Measurements from ENCODE around the gene THAP11.
"Not testable (repeated sequence)": the region's sequence is repeated elsewhere in the genome, so short reads cannot be mapped to it uniquely, and the experiment has no call there.

Gene THAP11

DNA sequence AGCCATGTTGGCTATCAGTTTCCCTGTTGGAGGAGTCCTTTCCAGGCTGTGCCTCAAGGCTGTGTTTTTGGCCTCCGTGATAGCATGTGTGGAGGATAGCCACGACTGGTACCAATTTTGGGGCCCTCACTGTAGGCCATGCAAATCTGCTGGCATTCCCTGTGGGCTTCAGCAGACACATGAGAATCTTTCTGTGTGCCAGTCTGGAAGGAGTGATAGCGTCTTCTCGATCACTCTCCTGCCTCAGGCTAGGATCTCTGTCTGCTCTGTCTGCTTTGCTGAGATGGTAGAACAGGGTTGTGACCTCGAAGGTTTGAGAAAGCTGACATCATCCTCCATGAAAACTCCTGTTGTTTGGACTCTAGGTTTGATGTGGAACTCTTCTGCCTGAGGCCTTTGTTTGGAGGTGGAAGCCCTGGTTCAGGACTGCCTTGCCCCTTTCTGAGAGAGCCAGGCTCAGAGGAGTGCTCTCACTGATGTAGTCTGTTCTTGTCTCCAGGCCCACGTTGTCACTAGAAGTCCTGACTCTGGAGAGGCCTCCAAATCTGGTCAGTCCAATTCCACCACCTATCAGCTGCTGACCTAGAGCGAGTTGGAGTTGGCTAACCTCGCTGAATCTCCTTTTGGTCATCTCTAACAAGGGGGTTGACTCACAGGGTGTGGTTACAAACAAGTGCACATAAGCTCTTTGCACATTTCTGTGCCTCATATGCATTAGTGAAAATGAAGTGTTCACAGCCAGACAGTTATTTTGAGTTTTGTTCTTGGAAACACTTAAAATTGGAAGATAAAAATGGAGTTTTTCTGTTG is 18.7 kb downstream of the THAP11 start:
- in situ Hi-C loops (cut with MboI; ENCODE audit: low sequenced_read_pairs): no loop called here

- in situ Hi-C loops (cut with MboI; ENCODE audit: low sequenced_read_pairs): no loop called here
These were observed 19.8 kb downstream of the THAP11 start for GRCh38 chr16:67861877-67862276.

DNA sequence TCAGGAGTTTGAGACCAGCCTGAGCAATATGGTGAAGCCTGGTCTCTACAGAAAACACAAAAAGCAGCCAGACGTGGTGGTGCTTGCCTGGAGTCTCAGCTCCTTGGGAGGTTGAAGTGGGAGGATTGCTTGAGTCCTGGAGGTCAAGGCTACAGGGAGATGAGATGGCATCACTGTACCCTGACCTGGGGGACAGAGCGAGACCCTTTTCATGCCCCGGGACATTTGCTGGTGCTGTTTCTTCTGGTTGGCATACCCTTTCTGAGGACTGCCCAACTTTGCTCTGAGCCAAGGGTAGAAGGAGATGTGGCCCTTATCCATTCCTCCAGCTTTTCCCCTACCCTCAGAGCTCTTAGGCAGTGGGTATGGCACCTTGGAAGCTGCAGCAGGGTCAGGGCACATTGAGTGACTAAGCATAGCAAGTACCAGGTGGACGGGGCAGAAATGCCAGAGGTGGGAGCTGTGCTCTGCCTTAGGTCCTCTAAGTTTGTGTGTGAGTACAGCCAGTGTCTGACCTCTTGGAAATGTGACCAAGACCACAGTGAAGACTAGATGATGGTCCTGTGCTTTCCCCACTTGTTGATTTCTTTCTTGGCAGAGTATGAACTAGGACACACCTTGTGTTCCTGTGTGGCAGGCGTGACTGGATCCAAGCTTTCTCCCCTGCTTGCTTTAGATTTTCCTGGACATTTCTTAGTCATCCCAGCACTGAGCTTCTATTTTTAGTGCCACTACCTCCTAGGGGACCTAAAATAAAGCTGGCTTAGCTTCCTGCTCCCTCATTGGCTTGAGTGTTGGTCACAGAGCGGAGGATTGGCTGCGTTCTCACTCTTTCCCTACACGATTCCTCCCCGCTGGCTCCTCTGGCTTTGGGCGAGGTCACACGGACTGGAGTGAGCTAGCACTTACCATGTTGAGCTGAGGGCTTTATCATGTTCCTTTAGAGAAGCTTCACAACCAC is 20.8 kb downstream of the THAP11 start:
- in situ Hi-C loops (cut with MboI; ENCODE audit: low sequenced_read_pairs): no loop called here

- in situ Hi-C loops (cut with MboI; ENCODE audit: low sequenced_read_pairs): not testable (repeated sequence)
These were observed 21.9 kb downstream of the THAP11 start for GRCh38 chr16:67864044-67864443.

DNA sequence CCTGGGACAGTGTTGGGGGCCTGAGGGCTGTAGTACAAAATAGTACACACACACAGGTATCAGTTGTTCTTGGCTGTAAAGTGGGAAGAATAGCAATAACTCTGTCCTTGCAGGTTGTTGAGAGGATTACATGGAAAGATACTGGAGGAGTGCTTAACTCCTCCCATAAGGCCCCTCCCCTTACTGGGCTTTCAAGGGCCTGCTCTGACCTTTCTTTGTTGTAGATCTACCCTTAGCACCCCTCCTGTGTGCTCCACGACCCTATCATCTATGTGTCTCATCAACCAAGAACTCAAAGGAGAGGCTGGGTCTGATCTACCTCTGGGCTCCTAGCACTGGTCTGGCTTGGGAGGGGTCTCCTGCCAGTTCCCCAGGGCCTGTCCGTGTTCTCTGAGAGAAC is 22.5 kb downstream of the THAP11 start:
- in situ Hi-C loops (cut with MboI; ENCODE audit: low sequenced_read_pairs): no loop called here

DNA sequence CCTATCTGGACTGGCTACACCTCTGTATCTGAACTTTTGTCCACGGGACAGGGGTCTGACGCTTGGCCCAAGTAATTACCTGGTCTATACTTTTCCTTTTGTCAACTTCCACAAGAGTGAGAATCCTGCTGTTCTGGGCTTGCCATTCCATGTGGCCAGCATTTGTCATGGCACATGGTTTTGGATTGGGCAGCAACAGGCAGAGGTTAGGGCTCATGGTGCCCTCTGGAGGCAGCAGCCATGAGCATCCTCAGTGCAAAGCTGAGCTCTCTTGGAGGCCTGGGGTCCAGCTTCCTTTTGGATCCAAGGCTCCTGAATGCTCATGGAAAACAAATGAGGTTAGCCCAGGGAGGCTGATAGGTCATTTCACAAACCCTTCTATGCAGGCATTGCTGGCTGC is 23.2 kb downstream of the THAP11 start:
- in situ Hi-C loops (cut with MboI; ENCODE audit: low sequenced_read_pairs): no loop called here

- in situ Hi-C loops (cut with MboI; ENCODE audit: low sequenced_read_pairs): no loop called here
These were observed 26.2 kb downstream of the THAP11 start for GRCh38 chr16:67868290-67868689.

GRCh38 chr16:67869653-67870052 is 27.5 kb downstream of the THAP11 start:
- in situ Hi-C loops (cut with MboI; ENCODE audit: low sequenced_read_pairs): no loop called here

- in situ Hi-C loops (cut with MboI; ENCODE audit: low sequenced_read_pairs): no loop called here
These were observed 29.1 kb downstream of the THAP11 start for GRCh38 chr16:67871256-67871655.

- in situ Hi-C loops (cut with MboI; ENCODE audit: low sequenced_read_pairs): no loop called here
These were observed 30.1 kb downstream of the THAP11 start for GRCh38 chr16:67872131-67872630.

DNA sequence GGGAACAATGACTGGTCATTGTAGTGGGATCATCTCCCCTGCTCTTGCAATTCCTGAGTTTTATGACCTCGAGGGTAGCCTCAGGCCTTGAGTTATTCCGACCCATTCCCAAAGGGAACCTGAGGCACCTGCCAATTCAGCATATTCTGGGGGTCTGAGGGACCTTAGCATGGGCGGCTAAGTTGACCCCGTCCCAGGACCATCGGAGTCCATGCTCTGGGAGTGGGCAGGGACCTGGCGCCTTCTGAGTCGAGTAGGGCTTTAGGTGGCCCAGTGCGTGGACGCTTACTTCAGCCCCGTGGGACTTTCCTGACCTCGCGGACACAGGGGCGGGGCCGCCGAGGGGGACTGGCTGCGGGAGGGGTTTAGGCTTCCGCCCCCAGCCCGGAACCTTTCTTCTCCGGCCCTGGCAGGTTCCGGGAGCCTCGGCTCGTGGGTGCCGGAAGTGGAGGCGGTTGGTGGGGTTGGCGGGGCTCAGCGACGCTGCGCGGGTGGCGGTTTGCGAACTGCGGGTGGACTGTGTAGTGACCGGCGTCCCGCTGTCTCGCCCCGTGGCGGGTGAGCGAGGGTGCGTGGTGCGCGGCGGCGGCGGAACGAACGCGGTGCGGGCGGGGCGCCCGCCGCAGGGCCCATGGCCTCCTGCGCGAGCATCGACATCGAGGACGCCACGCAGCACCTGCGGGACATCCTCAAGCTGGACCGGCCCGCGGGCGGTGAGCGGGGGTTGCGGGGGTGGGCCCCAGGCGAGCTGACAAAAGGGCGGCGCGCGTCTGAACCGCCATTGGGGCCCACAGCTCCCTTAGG is 30.7 kb downstream of the THAP11 start, which contains the start of gene EDC4:
Gene EDC4 (plus strand): TSS at position 422 of the 804 bp plus-strand sequence. CDS start 210 bp downstream, at position 632.
- in situ Hi-C loops (cut with MboI; ENCODE audit: low sequenced_read_pairs): no loop called here

- in situ Hi-C loops (cut with MboI; ENCODE audit: low sequenced_read_pairs): no loop called here
These were observed 31.6 kb downstream of the THAP11 start for GRCh38 chr16:67873435-67874370.

GRCh38 chr16:67874372-67874771 is 32.3 kb downstream of the THAP11 start:
- in situ Hi-C loops (cut with MboI; ENCODE audit: low sequenced_read_pairs): no loop called here

DNA sequence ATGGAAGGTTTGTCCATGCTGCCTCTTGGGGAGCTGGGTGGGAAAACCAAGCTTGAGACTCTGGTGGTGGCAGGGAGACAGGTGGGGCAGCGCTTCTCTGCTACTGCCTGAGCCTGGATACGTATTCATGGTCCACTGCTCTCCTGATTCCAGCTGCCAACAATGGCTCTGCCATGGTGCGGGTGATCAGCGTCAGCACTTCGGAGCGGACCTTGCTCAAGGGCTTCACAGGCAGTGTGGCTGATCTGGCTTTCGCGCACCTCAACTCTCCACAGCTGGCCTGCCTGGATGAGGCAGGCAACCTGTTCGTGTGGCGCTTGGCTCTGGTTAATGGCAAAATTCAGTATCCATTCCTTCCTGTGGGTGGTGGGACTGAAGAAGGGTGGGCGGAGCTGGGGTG is 34.9 kb downstream of the THAP11 start:
- in situ Hi-C loops (cut with MboI; ENCODE audit: low sequenced_read_pairs): no loop called here

DNA sequence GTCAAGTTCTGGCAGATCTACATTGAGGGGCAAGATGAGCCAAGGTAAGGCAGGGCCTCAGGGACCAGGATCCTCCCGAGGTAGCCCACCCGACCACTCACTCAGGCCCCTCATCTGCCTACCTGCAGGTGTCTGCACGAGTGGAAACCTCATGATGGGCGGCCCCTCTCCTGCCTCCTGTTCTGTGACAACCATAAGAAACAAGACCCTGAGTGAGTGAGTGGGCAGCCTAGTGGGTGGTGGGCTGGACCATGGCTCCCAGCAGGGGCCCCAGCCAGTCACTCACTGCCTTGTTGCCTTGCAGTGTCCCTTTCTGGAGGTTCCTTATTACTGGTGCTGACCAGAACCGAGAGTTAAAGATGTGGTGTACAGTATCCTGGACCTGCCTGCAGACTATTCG is 36.1 kb downstream of the THAP11 start:
- in situ Hi-C loops (cut with MboI; ENCODE audit: low sequenced_read_pairs): no loop called here

- in situ Hi-C loops (cut with MboI; ENCODE audit: low sequenced_read_pairs): no loop called here
These were observed 36.7 kb downstream of the THAP11 start for GRCh38 chr16:67878846-67879245.

GRCh38 chr16:67879462-67879861 is 37.3 kb downstream of the THAP11 start:
- in situ Hi-C loops (cut with MboI; ENCODE audit: low sequenced_read_pairs): no loop called here

DNA sequence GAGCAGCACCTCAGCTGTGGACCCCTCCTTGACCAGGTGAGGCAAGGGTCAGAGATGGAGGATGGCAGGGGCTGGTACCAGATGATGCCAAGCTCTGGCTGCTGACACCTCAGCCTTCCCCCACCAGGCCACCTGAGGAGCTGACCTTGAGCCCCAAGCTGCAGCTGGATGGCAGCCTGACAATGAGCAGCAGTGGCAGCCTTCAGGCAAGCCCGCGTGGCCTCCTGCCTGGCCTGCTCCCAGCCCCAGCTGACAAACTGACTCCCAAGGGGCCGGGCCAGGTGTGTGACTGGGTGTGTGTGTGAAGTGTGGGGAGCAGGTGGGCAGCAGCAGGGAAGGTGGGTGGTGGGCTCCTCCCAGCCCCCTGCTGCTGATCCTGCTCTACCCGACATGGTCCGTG is 37.8 kb downstream of the THAP11 start:
- in situ Hi-C loops (cut with MboI; ENCODE audit: low sequenced_read_pairs): no loop called here

DNA sequence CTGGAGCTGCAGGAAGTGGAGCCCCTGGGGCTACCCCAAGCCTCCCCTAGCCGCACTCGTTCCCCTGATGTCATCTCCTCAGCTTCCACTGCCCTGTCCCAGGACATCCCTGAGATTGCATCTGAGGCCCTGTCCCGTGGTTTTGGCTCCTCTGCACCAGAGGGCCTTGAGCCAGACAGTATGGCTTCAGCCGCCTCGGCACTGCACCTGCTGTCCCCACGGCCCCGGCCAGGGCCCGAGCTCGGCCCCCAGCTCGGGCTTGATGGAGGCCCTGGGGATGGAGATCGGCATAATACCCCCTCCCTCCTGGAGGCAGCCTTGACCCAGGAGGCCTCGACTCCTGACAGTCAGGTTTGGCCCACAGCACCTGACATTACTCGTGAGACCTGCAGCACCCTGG is 38.5 kb downstream of the THAP11 start:
- in situ Hi-C loops (cut with MboI; ENCODE audit: low sequenced_read_pairs): no loop called here
